ENCODE results near the gene CDC16. TPM values are rescaled to one million over a fixed set of nuclear protein-coding genes. Genes with fewer than 3 reads are reported as not detected.
A peak's percentile ranks its signal among the peaks of the same experiment; 100 is the strongest.

Gene CDC16
- total and polyA plus RNA-seq, 2 of the 13 experiments (the other 11 are each of a cell fraction or from before 2014, with no cell fraction given): 24.2 to 60.9 TPM

DNA sequence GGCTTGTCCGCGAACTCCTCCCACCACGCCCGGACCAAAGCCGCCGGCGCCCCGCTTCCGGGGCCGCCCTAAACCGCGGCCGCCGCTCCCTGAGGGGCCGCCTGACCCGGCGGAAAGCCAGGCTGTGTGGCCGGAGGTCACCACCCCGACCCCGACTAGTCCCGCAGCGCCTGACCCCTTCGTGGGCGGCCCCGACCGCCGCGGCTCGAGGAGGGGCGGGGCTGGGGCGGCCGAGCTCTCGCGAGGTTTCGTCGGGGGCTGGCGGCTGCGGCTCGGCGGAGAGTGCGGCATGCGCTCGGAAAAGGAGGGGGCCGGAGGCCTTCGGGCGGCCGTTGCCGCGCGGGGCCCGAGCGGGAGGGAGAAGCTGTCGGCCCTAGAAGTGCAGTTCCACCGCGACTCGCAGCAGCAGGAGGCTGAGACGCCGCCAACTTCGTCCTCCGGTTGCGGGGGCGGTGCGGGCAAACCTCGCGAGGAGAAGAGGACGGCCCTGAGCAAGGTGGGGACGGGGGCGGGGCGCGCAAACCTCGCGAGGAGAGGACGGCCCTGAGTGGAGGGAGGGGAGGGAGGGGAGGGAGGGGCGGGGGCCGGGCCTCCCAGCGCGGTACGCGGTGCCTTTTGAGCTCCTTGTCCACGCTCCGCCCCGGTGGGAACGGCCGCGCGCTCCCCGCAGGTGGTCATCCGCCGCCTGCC lies 46.8 kb downstream of the CDC16 start, which contains the start of gene UPF3A (continued):
- TF ChIP-seq ZNF678 (CRISPR knock-in tag; IDR thresholded peaks at IDR 0.05) (0 out of 2 replicates have a peak, but pooled peaks have one; percentile 66), MBNL3 (CRISPR knock-in tag; conservative IDR thresholded peaks at IDR 0.05) (no peak), NRL (CRISPR knock-in tag; IDR thresholded peaks at IDR 0.05; ENCODE audit: borderline replicate concordance) (no peak), PHF20 (CRISPR knock-in tag; IDR thresholded peaks at IDR 0.05) (no peak; the same call in 1 of the 2 replicates), ZSCAN22 (CRISPR knock-in tag; IDR thresholded peaks at IDR 0.05) (no peak), ESRRA (CRISPR knock-in tag; IDR thresholded peaks at IDR 0.05; ENCODE audit: low read depth) (peak; percentile 60; the same call in 1 of the 2 replicates), DR1 (CRISPR knock-in tag; IDR thresholded peaks at IDR 0.05) (no peak), ZNF772 (CRISPR knock-in tag; IDR thresholded peaks at IDR 0.05) (peak; percentile 89), ZC3H13 (CRISPR knock-in tag; IDR thresholded peaks at IDR 0.05) (peak; percentile 85), ELF4 (CRISPR knock-in tag; IDR thresholded peaks at IDR 0.05; ENCODE audit: borderline replicate concordance) (no peak), ZMAT3 (CRISPR knock-in tag; conservative IDR thresholded peaks at IDR 0.05) (peak; percentile 71), CBFB (CRISPR knock-in tag; IDR thresholded peaks at IDR 0.05) (peak; percentile 87), ZNF232 (CRISPR knock-in tag; IDR thresholded peaks at IDR 0.05; ENCODE audit: borderline replicate concordance) (peak; percentile 17; the same call in 1 of the 2 replicates), ZNF326 (CRISPR knock-in tag; IDR thresholded peaks at IDR 0.05; ENCODE audit: borderline replicate concordance) (no peak), NFIB (CRISPR knock-in tag; IDR thresholded peaks at IDR 0.05; ENCODE audit: borderline replicate concordance) (no peak), SP4 (CRISPR knock-in tag; IDR thresholded peaks at IDR 0.05) (no peak; the same call in none of the 2 replicates), SAP130 (CRISPR knock-in tag; IDR thresholded peaks at IDR 0.05; ENCODE audit: low read depth) (peak; percentile 77), REL (CRISPR knock-in tag; conservative IDR thresholded peaks at IDR 0.05) (peak; percentile 90), ZNF790 (CRISPR knock-in tag; IDR thresholded peaks at IDR 0.05; ENCODE audit: borderline replicate concordance) (peak; percentile 37; the same call in 1 of the 2 replicates), RFX1 (IDR thresholded peaks at IDR 0.05) (no peak), MXD4 (CRISPR knock-in tag; IDR thresholded peaks at IDR 0.05) (peak; percentile 39; the same call in 1 of the 2 replicates), ZNF878 (CRISPR knock-in tag; IDR thresholded peaks at IDR 0.05) (peak; percentile 73; the same call in 1 of the 2 replicates)
- TF ChIP-seq, protein P1, sequence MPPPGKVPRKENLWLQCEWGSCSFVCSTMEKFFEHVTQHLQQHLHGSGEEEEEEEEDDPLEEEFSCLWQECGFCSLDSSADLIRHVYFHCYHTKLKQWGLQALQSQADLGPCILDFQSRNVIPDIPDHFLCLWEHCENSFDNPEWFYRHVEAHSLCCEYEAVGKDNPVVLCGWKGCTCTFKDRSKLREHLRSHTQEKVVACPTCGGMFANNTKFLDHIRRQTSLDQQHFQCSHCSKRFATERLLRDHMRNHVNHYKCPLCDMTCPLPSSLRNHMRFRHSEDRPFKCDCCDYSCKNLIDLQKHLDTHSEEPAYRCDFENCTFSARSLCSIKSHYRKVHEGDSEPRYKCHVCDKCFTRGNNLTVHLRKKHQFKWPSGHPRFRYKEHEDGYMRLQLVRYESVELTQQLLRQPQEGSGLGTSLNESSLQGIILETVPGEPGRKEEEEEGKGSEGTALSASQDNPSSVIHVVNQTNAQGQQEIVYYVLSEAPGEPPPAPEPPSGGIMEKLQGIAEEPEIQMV (CRISPR knock-in tag; IDR thresholded peaks at IDR 0.05; ENCODE audit: low read depth): peak; percentile 52; the same call in 1 of the 2 replicates
- TF ChIP-seq, protein P2, sequence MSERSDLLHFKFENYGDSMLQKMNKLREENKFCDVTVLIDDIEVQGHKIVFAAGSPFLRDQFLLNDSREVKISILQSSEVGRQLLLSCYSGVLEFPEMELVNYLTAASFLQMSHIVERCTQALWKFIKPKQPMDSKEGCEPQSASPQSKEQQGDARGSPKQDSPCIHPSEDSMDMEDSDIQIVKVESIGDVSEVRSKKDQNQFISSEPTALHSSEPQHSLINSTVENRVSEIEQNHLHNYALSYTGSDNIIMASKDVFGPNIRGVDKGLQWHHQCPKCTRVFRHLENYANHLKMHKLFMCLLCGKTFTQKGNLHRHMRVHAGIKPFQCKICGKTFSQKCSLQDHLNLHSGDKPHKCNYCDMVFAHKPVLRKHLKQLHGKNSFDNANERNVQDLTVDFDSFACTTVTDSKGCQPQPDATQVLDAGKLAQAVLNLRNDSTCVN (CRISPR knock-in tag; IDR thresholded peaks at IDR 0.05; ENCODE audit: borderline replicate concordance): no peak; the same call in 1 of the 2 replicates
- TF ChIP-seq, protein P3, sequence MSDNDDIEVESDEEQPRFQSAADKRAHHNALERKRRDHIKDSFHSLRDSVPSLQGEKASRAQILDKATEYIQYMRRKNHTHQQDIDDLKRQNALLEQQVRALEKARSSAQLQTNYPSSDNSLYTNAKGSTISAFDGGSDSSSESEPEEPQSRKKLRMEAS (IDR thresholded peaks at IDR 0.05): no peak; the same call in 1 of the 2 replicates
- TF ChIP-seq, protein P4, sequence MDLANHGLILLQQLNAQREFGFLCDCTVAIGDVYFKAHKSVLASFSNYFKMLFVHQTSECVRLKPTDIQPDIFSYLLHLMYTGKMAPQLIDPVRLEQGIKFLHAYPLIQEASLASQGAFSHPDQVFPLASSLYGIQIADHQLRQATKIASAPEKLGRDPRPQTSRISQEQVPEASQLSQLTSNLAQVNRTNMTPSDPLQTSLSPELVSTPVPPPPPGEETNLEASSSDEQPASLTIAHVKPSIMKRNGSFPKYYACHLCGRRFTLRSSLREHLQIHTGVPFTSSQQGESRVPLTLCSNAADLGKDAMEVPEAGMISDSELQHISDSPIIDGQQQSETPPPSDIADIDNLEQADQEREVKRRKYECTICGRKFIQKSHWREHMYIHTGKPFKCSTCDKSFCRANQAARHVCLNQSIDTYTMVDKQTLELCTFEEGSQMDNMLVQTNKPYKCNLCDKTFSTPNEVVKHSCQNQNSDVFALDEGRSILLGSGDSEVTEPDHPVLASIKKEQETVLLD (CRISPR knock-in tag; IDR thresholded peaks at IDR 0.05; ENCODE audit: low read depth): peak; percentile 99
